ENCODE measurements around the gene ZNF559. TPM values are rescaled to one million over a fixed set of nuclear protein-coding genes. Genes with fewer than 3 reads are reported as not detected.
A peak's percentile ranks its signal among the peaks of the same experiment; 100 is the strongest.
"Not testable (repeated sequence)": the region's sequence is repeated elsewhere in the genome, so short reads cannot be mapped to it uniquely, and the experiment has no call there.

ZNF559 gene
- total RNA-seq, 1 donor from 2014 or later, result 43.4 TPM

DNA sequence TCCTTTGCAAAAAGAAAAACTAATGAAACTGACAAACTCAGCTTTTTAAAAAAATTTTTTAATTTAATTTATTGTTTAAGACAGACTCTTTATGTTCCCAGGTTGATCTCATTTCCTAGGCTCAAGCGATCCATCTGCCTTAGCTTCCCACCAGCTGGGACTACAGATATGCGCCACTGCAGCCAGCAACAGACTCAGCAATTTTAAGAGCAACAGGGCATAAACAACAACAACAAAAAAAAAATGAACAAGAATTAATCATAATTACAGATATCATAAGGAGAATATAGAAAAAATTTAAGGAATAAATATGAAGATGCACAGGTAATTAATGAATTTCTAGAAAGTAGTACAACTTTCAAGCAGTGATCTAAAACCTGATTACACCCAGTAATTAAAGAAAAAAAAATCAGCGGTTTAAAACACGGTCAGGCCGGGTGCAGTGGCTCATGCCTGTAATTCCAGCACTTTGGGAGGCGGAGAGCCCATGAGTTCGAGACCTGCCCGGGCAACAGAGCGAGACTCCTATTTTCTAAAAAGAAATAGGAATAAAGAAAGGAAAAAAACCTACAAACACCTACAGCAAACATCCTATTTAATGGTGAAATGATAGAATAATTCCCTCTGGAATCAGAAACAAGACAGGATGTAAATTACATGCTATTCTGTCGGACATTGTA lies 15.7 kb upstream of the ZNF559 start:
- TF ChIP-seq, protein P1, sequence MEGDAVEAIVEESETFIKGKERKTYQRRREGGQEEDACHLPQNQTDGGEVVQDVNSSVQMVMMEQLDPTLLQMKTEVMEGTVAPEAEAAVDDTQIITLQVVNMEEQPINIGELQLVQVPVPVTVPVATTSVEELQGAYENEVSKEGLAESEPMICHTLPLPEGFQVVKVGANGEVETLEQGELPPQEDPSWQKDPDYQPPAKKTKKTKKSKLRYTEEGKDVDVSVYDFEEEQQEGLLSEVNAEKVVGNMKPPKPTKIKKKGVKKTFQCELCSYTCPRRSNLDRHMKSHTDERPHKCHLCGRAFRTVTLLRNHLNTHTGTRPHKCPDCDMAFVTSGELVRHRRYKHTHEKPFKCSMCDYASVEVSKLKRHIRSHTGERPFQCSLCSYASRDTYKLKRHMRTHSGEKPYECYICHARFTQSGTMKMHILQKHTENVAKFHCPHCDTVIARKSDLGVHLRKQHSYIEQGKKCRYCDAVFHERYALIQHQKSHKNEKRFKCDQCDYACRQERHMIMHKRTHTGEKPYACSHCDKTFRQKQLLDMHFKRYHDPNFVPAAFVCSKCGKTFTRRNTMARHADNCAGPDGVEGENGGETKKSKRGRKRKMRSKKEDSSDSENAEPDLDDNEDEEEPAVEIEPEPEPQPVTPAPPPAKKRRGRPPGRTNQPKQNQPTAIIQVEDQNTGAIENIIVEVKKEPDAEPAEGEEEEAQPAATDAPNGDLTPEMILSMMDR (IDR thresholded peaks at IDR 0.05; ENCODE audit: unreplicated experiment), result no peak
- Mint-ChIP-seq H3K27ac (peak overlapping the region; percentile 99), H3K4me1 (peaks cover 15% of the 10 kb centered on the region)

DNA sequence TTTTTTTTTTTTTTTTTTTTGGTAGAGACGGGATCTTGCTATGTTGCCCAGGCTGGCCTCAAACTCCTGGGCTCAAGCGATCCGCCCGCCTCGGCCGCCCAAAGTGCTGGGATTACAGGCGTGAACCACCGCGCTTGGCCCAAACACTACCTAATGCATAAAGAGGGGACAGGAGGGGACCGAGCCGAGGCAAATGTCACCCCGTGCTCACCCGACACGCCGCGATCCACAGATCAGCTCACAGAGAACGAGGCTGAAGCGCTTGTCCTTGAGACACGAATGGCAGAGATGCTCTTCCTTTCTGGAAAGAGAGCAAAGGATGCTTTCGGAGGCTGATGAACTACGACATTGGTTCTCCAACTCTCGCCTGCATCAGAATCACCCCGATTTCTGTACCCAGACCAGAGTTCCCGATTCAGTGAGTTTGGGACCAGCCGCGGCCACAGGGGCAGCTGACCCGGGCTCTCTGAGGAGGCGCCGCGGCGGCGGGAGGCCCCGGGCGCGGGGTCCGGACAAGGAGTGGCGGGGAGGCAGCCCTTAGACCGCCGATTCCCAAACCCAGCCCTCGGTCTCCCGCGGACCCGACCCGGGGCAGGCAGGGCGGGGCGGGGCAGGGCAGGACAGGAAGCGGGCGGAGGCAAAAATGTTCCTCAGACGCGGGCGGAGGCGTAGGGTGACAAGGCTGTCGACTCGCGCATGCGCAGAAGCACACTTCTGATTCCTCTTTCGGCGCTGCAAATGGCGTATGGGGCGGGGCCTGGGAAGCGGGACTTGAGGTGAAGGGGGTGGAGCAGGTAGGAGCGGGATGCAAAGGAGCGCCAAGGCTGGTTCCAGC lies 14.6 kb upstream of the ZNF559 start, which contains the start of gene ZNF699:
Gene ZNF699, minus strand, starts transcription at position 700 of the 835 bp plus-strand sequence. CDS start 4,719 bp downstream, outside the sequence.
- TF ChIP-seq, protein P1 (IDR thresholded peaks at IDR 0.05; ENCODE audit: unreplicated experiment), result no peak
- Mint-ChIP-seq H3K27ac (peak within 1 kb of the TSS; percentile 99), H3K27me3 (ENCODE audit: low read depth) (no peaks in the 10 kb centered on the region), H3K4me1 (peaks cover 15% of the 10 kb centered on the region), H3K4me3 (peak within 1 kb of the TSS; percentile 98), H3K9me3 (peaks cover 13% of the 10 kb centered on the region), H3K36me3 (peaks cover 9% of the 10 kb centered on the region)
- peak; percentile 97 to 98 for DNase-seq (ENCODE audit: low spot score in 2 of 2, unreplicated experiment in 2 of 2)

More for the DNA sequence above, 15.7 kb upstream of the ZNF559 start:
- Mint-ChIP-seq H3K4me3 (peak overlapping the region; percentile 98), H3K27me3 (ENCODE audit: low read depth) (no peaks in the 10 kb centered on the region), H3K9me3 (peaks cover 9% of the 10 kb centered on the region), H3K36me3 (peaks cover 19% of the 10 kb centered on the region)
- no peak for DNase-seq (ENCODE audit: low spot score in 2 of 2, unreplicated experiment in 2 of 2)

DNA sequence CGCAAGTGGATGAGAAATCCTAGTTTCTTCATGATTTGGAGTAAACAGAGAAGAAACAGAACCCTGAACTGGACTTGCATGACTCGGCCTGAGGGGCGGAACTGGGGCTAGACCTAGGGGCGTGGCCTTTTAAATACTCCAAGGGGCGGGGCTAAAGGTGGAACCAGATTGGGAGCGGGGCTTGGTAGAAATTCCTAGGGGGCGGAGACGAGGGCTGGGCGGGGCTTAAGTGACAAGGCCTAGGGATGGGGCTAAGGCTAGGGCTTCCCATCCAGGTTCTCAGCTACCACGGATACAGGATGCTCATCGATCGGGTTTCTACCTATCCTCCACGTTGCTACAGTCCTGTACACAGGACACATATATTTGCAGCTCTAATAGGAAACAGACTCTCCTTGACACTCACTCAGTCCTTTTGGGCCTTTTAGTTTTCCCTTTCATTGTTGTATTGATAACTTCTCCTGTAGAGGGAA lies 14.0 kb upstream of the ZNF559 start:
- H3K9me3 Mint-ChIP-seq, result peaks cover 18% of the 10 kb centered on the region
- peak overlapping the region; percentile 99 for H3K27ac Mint-ChIP-seq
- peaks cover 15% of the 10 kb centered on the region for H3K4me1 Mint-ChIP-seq
- peak overlapping the region; percentile 98 for H3K4me3 Mint-ChIP-seq
- H3K27me3 Mint-ChIP-seq (ENCODE audit: low read depth), result no peaks in the 10 kb centered on the region
- peak in 1 of 2 experiments; percentile 82 for DNase-seq (ENCODE audit: low spot score in 2 of 2, unreplicated experiment in 2 of 2)
- peaks cover 5% of the 10 kb centered on the region for H3K36me3 Mint-ChIP-seq
- TF ChIP-seq, protein P1 (IDR thresholded peaks at IDR 0.05; ENCODE audit: unreplicated experiment), result no peak

DNA sequence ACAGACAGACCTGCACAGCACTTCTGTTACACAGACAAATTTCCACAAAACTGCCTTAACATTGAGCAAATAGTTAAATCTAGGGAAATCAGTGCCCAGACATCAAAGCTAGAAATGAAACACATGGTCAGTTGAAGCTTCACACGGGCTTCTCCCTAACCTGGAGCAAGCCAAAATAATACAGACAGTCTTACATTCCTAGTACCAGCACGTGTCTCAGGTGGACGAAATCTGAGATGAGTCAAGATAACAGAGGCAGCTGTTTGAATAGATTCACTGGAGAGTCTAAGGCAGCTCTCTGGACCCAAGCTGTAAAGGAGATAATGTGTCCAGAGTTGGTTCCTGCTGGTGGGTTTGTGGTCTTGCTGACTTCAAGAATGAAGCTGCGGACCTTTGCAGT lies 10.2 kb upstream of the ZNF559 start:
- H3K4me1 Mint-ChIP-seq, result peaks cover 4% of the 10 kb centered on the region
- no peaks in the 10 kb centered on the region for H3K36me3 Mint-ChIP-seq
- TF ChIP-seq, protein P1 (IDR thresholded peaks at IDR 0.05; ENCODE audit: unreplicated experiment), result no peak
- no peak for DNase-seq (ENCODE audit: low spot score in 2 of 2, unreplicated experiment in 2 of 2)
- no peak overlapping the region for H3K4me3 Mint-ChIP-seq
- H3K27me3 Mint-ChIP-seq (ENCODE audit: low read depth), result no peaks in the 10 kb centered on the region
- H3K9me3 Mint-ChIP-seq, result peaks cover 45% of the 10 kb centered on the region
- no peak overlapping the region for H3K27ac Mint-ChIP-seq

DNA sequence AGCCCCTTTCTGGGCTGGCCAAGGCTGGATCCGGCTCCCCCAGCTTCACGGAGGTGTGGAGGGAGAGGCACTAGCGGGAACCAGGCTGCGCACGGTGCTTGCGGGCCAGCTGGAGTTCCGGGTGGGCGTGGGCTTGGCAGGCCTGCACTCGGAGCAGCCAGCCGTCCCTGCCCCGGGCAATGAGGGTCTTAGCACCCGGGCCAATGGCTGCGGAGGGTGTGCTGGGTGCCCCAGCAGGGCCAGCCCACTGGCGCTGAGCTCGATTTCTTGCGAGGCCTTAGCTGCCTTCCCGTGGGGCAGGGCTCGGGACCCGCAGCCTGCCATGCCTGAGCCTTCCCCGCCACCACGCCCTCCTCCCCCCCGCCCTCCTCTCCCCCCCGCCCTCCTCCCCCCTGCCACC lies 2.6 kb upstream of the ZNF559 start:
- Mint-ChIP-seq H3K36me3 (peaks cover 22% of the 10 kb centered on the region), H3K27me3 (ENCODE audit: low read depth) (no peaks in the 10 kb centered on the region), H3K4me3 (no peak overlapping the region), H3K4me1 (peaks cover 4% of the 10 kb centered on the region), H3K27ac (no peak overlapping the region), H3K9me3 (peaks cover 40% of the 10 kb centered on the region)
- TF ChIP-seq, protein P1 (IDR thresholded peaks at IDR 0.05; ENCODE audit: unreplicated experiment), result no peak
- no peak for DNase-seq (ENCODE audit: low spot score in 2 of 2, unreplicated experiment in 2 of 2)

DNA sequence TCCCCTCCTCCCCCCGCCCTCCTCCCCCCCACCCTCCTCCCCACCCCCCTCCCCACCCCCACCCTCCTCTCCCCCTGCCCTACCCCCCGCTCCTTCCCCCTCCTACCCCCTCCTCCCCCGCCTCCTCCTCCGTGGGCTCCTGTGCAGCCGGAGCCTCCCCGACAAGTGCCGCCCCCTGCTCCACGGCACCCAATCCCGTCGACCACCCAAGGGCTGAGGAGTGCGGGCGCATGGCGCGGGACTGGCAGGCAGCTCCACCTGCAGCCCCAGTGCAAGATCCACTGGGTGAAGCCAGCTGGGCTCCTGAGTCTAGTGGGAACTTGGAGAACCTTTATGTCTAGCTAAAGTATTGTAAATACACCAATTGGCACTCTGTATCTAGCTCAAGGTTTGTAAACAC lies 2.2 kb upstream of the ZNF559 start:
- not testable (repeated sequence) for DNase-seq (ENCODE audit: low spot score in 2 of 2, unreplicated experiment in 2 of 2); H3K4me1 Mint-ChIP-seq; H3K27ac Mint-ChIP-seq; H3K27me3 Mint-ChIP-seq (ENCODE audit: low read depth); H3K4me3 Mint-ChIP-seq
- peaks cover 38% of the 10 kb centered on the region for H3K9me3 Mint-ChIP-seq
- H3K36me3 Mint-ChIP-seq, result peaks cover 23% of the 10 kb centered on the region

DNA sequence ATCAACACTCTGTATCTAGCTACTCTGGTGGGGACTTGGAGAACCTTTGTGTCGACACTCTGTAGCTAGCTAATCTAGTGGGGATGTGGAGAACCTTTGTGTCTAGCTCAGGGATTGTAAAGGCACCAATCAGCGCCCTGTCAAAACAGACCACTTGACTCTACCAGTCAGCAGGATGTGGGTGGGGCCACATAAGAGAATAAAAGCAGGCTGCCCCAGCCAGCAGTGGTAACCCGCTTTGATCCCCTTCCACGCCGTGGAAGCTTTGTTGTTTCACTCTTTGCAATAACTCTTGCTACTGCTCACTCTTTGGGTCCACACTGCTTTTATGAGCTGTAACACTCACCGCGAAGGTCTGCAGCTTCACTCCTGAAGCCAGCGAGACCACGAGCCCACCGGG lies 1.8 kb upstream of the ZNF559 start:
- H3K4me3 Mint-ChIP-seq, result peak overlapping the region; percentile 8
- H3K9me3 Mint-ChIP-seq, result peaks cover 39% of the 10 kb centered on the region
- not testable (repeated sequence) for DNase-seq (ENCODE audit: low spot score in 2 of 2, unreplicated experiment in 2 of 2); H3K27me3 Mint-ChIP-seq (ENCODE audit: low read depth); H3K4me1 Mint-ChIP-seq; H3K27ac Mint-ChIP-seq
- H3K36me3 Mint-ChIP-seq, result peaks cover 27% of the 10 kb centered on the region
